ENCODE data around the gene SPATA25.

The SPATA25 gene

GRCh38 chr20:45863543-45864470 lies 23.6 kb downstream of the SPATA25 start:
- DNase-seq (ENCODE audit: low read depth) = no peak

- no peak for DNase-seq (ENCODE audit: low read depth)
Observed at GRCh38 chr20:45861221-45862075, 26.0 kb downstream of the SPATA25 start.

- DNase-seq (ENCODE audit: low read depth) = no peak
Observed at GRCh38 chr20:45860560-45861220, 26.7 kb downstream of the SPATA25 start.

- no peak for DNase-seq (ENCODE audit: low read depth)
Observed at GRCh38 chr20:45859916-45860315, 27.5 kb downstream of the SPATA25 start.

GRCh38 chr20:45857882-45858216 lies 29.6 kb downstream of the SPATA25 start:
- no peak for DNase-seq (ENCODE audit: low read depth)

- DNase-seq (ENCODE audit: low read depth) = peak; percentile 72
Observed at GRCh38 chr20:45857114-45857881, 30.1 kb downstream of the SPATA25 start, which contains the start of the genes ACOT8 and ZSWIM3. Gene ACOT8, minus strand, starts transcription at chr20:45857392. Its CDS starts 77 bp downstream, at chr20:45857315. Gene ZSWIM3, plus strand, starts transcription at chr20:45857614. Its CDS starts 212 bp downstream, at chr20:45857826.

GRCh38 chr20:45853484-45853883 lies 33.9 kb downstream of the SPATA25 start:
- no peak for DNase-seq (ENCODE audit: low read depth)

- no peak for DNase-seq (ENCODE audit: low read depth)
Observed at GRCh38 chr20:45852326-45852725, 35.1 kb downstream of the SPATA25 start.

GRCh38 chr20:45851501-45851900 lies 35.9 kb downstream of the SPATA25 start:
- DNase-seq (ENCODE audit: low read depth) = no peak

GRCh38 chr20:45850926-45851325 lies 36.5 kb downstream of the SPATA25 start:
- DNase-seq (ENCODE audit: low read depth) = no peak

GRCh38 chr20:45850238-45850637 lies 37.2 kb downstream of the SPATA25 start:
- no peak for DNase-seq (ENCODE audit: low read depth)

GRCh38 chr20:45848969-45849582 lies 38.3 kb downstream of the SPATA25 start:
- DNase-seq (ENCODE audit: low read depth) = no peak

- no peak for DNase-seq (ENCODE audit: low read depth)
Observed at GRCh38 chr20:45848421-45848820, 39.0 kb downstream of the SPATA25 start.

- no peak for DNase-seq (ENCODE audit: low read depth)
Observed at GRCh38 chr20:45845452-45845851, 42.0 kb downstream of the SPATA25 start.

GRCh38 chr20:45843506-45843905 lies 43.9 kb downstream of the SPATA25 start:
- DNase-seq (ENCODE audit: low read depth) = no peak

GRCh38 chr20:45842169-45842812 lies 45.1 kb downstream of the SPATA25 start:
- no peak for DNase-seq (ENCODE audit: low read depth)

GRCh38 chr20:45841407-45842129 lies 45.9 kb downstream of the SPATA25 start:
- DNase-seq (ENCODE audit: low read depth) = no peak

- no peak for DNase-seq (ENCODE audit: low read depth)
Observed at GRCh38 chr20:45840700-45841198, 46.7 kb downstream of the SPATA25 start.

- DNase-seq (ENCODE audit: low read depth) = no peak
Observed at GRCh38 chr20:45836841-45837240, 50.6 kb downstream of the SPATA25 start.
